ENCODE measurements around the gene CORO2B. TPM values are rescaled to one million over a fixed set of nuclear protein-coding genes. Genes with fewer than 3 reads are reported as not detected.

Gene CORO2B
- total RNA-seq, 1 donor from 2014 or later: 3.9 TPM

DNA sequence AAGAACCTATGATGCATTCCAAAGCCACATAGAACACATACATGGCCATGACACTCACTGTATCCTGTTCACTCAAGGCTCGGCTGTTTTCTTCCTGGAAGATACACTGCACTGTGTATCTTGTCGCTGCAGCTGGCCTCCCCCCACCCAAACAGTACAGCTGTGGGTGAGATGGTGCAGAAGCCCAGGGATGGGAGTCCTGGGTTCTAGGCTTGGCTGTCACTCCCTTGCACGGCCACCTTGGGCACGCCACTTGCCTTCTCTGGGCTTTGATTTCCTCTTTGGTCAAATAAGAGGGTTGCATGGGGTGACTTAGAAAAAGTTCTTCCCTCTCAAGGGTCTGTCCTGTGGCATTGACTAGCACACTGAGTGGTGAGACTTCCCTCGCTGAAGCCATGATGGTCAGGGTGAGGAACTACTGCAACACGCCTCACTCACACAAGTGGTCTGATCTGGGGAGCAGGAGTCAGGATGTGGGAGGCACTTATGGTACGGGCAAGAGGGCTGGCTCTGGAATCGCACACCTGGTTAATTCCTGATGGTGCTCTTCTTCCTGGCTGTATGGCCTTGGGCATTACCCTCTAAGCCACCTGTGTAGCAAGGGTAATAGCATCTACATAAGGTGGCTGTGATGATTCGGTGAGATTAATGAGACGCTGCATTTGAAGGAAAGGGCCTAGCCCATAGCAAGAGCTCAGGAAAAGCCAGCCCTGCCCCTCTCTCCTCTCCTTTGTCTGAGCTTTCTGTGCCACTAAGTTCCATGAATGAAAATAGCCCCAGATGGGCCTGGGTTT, 197.9 kb downstream of the CORO2B start:
- H3K27ac Mint-ChIP-seq: no peak overlapping the region
- peaks cover 1% of the 10 kb centered on the region for H3K27me3 Mint-ChIP-seq
- no peaks in the 10 kb centered on the region for H3K9me3 Mint-ChIP-seq
- peak; percentile 49 for DNase-seq (ENCODE audit: extremely low spot score, unreplicated experiment)
- H3K4me1 Mint-ChIP-seq (ENCODE audit: unreplicated experiment): peaks cover 6% of the 10 kb centered on the region
- H3K4me3 Mint-ChIP-seq: peak overlapping the region; percentile 26
- TF ChIP-seq, protein P1, sequence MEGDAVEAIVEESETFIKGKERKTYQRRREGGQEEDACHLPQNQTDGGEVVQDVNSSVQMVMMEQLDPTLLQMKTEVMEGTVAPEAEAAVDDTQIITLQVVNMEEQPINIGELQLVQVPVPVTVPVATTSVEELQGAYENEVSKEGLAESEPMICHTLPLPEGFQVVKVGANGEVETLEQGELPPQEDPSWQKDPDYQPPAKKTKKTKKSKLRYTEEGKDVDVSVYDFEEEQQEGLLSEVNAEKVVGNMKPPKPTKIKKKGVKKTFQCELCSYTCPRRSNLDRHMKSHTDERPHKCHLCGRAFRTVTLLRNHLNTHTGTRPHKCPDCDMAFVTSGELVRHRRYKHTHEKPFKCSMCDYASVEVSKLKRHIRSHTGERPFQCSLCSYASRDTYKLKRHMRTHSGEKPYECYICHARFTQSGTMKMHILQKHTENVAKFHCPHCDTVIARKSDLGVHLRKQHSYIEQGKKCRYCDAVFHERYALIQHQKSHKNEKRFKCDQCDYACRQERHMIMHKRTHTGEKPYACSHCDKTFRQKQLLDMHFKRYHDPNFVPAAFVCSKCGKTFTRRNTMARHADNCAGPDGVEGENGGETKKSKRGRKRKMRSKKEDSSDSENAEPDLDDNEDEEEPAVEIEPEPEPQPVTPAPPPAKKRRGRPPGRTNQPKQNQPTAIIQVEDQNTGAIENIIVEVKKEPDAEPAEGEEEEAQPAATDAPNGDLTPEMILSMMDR (conservative IDR thresholded peaks at IDR 0.05): no peak
- H3K36me3 Mint-ChIP-seq: peaks cover 19% of the 10 kb centered on the region

Other genes with a start within 250 kb of the CORO2B start
- 0.26 and 0.92 TPM in 2 replicates for gene ITGA11, start 146.8 kb upstream of the CORO2B start, total RNA-seq (ENCODE audit: low replicate concordance)
- gene ANP32A, start 241.9 kb downstream of the CORO2B start, total RNA-seq (ENCODE audit: low replicate concordance): 167 and 222 TPM in 2 replicates

Data from type B pancreatic cell (in vitro differentiated cells).